Right lobe of liver (tissue), 4 donors: ENCODE data around the gene SLC43A3.

Experiments
- CTCF ChIP-seq, 4 donors: fragments of 200-600 bp in 3 of 4; fragments of 450-650 bp in 1 of 4; IDR thresholded peaks; one replicate each; pipeline versions ENCODE4 v1.5.1 to v1.8.0; 2016 to 2022; ENCODE audit warnings: antibody characterized with exemption in 4 of 4, mild to moderate bottlenecking in 2 of 4
- POLR2A ChIP-seq: fragments of 450-650 bp; IDR thresholded peaks from one replicate; pipeline ENCODE4 v1.6.1; 2017; ENCODE audit warnings: antibody characterized with exemption, mild to moderate bottlenecking
- donor health status: DM: no; HTN: no; CAD: no.
- donor health status: DM: no; HTN: no; CAD: no.
- donor health status: DM: no; HTN: yes; CAD: no.

DNA sequence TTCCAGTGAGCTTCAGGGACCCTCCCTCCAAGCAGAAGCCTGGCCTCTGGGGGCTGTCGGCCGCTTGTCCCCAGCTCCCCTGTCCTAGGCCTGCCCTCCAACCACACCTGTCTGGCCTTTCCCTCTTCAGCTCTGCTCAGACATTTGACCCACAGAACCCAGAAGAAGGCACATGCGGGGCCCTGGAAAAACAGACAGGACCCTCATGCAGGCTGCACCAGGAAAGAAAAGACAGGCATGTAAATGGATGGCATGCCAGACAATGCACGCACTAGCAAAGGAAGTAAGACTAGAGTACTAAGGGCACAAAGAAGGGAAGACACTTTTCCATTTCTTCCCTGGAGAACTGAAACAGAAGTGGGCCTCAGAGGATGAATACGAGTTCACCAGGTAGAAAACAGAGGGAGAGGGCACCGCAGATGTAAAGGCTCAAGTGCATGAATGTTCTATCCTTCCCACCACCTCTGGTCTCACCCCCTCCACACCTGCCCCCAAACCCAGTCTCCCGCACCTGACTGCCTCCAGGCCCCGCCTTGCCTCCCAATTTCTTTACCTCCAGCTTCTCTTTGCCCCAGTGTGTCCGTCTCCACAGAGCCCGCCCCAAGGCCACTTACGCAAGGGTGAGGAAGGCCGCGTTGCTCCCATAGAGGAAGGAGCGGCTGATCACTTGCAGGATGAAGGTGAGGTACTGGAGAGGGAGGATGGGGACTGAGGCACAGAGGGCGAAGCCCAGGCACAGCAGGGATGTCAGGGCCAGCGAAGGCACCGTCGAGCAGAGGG is 17.4 kb downstream of the SLC43A3 start:
- no peak for TF ChIP-seq CTCF (IDR thresholded peaks at IDR 0.05)
- TF ChIP-seq POLR2A: no peak
